Activated CD8-positive, alpha-beta T cell treated with anti-CD3 and anti-CD28 coated beads for 36 hours (primary cell): ENCODE results near the gene MLKL. TPM values are rescaled to one million over a fixed set of nuclear protein-coding genes. Genes with fewer than 3 reads are reported as not detected.
"Not testable (repeated sequence)": the region's sequence is repeated elsewhere in the genome, so short reads cannot be mapped to it uniquely, and the experiment has no call there.

ENCODE experiments used
- ATAC-seq: fragments of 200-7000 bp; cut with Tn5 transposase; one replicate; pipeline ENCODE4 v1.10.0; 2021; ENCODE audit warnings: mild to moderate bottlenecking, moderate library complexity
- CTCF ChIA-PET: fragments of 350-600 bp; sonication (Branson Sonifier 250); formaldehyde crosslinking; loops from one replicate; lab custom pipeline; 2021; ENCODE audit warnings: antibody characterized with exemption; lab: Charles Lee
- POLR2A ChIA-PET: fragments of 350-600 bp; sonication (Branson Sonifier 250); formaldehyde crosslinking; loops from one replicate; lab custom pipeline; 2021; ENCODE audit warnings: antibody characterized with exemption; lab: Charles Lee
- DNase-seq: peaks from one replicate; pipeline ENCODE4 v3.0.0-alpha.2; 2020
- H3K27ac Mint-ChIP-seq: one replicate; pipeline ENCODE4 v1.8.0; 2021; ENCODE audit warnings: mild to moderate bottlenecking, mixed read lengths
- H3K27me3 Mint-ChIP-seq: one replicate; pipeline ENCODE4 v1.8.0; 2021; ENCODE audit warnings: mixed read lengths
- H3K36me3 Mint-ChIP-seq: one replicate; pipeline ENCODE4 v1.8.0; 2021; ENCODE audit warnings: low read depth, mixed read lengths
- H3K4me1 Mint-ChIP-seq: one replicate; pipeline ENCODE4 v1.8.0; 2021; ENCODE audit warnings: low read depth, mixed read lengths
- H3K4me3 Mint-ChIP-seq: one replicate; pipeline ENCODE4 v1.8.0; 2021; ENCODE audit warnings: mild to moderate bottlenecking, moderate library complexity, mixed read lengths
- H3K9me3 Mint-ChIP-seq: one replicate; pipeline ENCODE4 v1.8.0; 2021; ENCODE audit warnings: mixed read lengths
- CTCF ChIP-seq: fragments of 200-600 bp; IDR thresholded peaks from one replicate; pipeline ENCODE4 v1.8.0; 2022; ENCODE audit warnings: antibody characterized with exemption, mild to moderate bottlenecking
- intact Hi-C: fragments of 100-400 bp; cut with micrococcal nuclease; formaldehyde crosslinking; loops from one replicate; pipeline ENCODE4 v1.10.0; 2022
- total RNA-seq, 2 experiments: library from RNA; stranded (reverse); gene quantifications; one replicate each; pipeline ENCODE4 v1.2.3, GENCODE V29; 2021

The MLKL gene
- total RNA-seq, 2 experiments from 2014 or later, result 18.5 to 18.8 TPM

- ChIA-PET CTCF (no interaction called here), POLR2A (interaction anchor here (0.5 to 1.5 kb wide), 6 partner anchors 9 to 765 kb away, joined by 3 to 9 read pairs (median 3); partner anchors contain the start of genes MLKL and RFWD3)
- intact Hi-C loops, result no loop called here
- ATAC-seq (no peak), DNase-seq (no peak)
- Mint-ChIP-seq H3K4me3 (no peak overlapping the region), H3K36me3 (peaks cover 78% of the 10 kb centered on the region), H3K27ac (no peak overlapping the region), H3K9me3 (no peaks in the 10 kb centered on the region), H3K27me3 (no peaks in the 10 kb centered on the region), H3K4me1 (peaks cover 82% of the 10 kb centered on the region)
- no peak for TF ChIP-seq CTCF
These were observed 41.6 kb downstream of the MLKL start for GRCh38 chr16:74659041-74659440.

GRCh38 chr16:74657870-74658642, 42.6 kb downstream of the MLKL start:
- Mint-ChIP-seq H3K4me1 (peaks cover 77% of the 10 kb centered on the region), H3K27ac (peak overlapping the region; percentile 61), H3K9me3 (no peaks in the 10 kb centered on the region), H3K36me3 (peaks cover 72% of the 10 kb centered on the region), H3K27me3 (no peaks in the 10 kb centered on the region), H3K4me3 (no peak overlapping the region)
- ATAC-seq (no peak), DNase-seq (no peak)
- intact Hi-C loops, result no loop called here
- POLR2A ChIA-PET, result interaction anchor here (0.8 to 8.2 kb wide), 6 partner anchors 8 to 22 kb away, joined by 3 to 55 read pairs (median 3); partner anchors contain the start of gene RFWD3
- TF ChIP-seq CTCF, result no peak
- CTCF ChIA-PET, result no interaction called here

GRCh38 chr16:74654536-74655050, 46.1 kb downstream of the MLKL start:
- intact Hi-C loops, result no loop called here

GRCh38 chr16:74652883-74653282, 47.8 kb downstream of the MLKL start:
- H3K4me3 Mint-ChIP-seq, intact Hi-C loops, ATAC-seq, H3K27ac Mint-ChIP-seq, DNase-seq, H3K27me3 Mint-ChIP-seq, H3K9me3 Mint-ChIP-seq: not testable (repeated sequence)
- H3K4me1 Mint-ChIP-seq, result peaks cover 40% of the 10 kb centered on the region
- POLR2A ChIA-PET, result interaction anchor here (0.8 to 8.2 kb wide), 3 partner anchors 13 to 49 kb away, joined by 4 to 55 read pairs (median 4); partner anchors contain the start of genes GLG1 and RFWD3
- CTCF ChIA-PET, result interaction anchor here (3.4 kb wide), 1 partner anchor 23 kb away, joined by 20 read pairs; no protein-coding TSS in a partner anchor
- H3K36me3 Mint-ChIP-seq, result peaks cover 55% of the 10 kb centered on the region

More at GRCh38 chr16:74654536-74655050, 46.1 kb downstream of the MLKL start:
- Mint-ChIP-seq H3K4me1 (peaks cover 55% of the 10 kb centered on the region), H3K9me3 (no peaks in the 10 kb centered on the region), H3K27me3 (no peaks in the 10 kb centered on the region), H3K4me3 (no peak overlapping the region), H3K27ac (peak overlapping the region; percentile 4), H3K36me3 (peaks cover 60% of the 10 kb centered on the region)
- ChIA-PET POLR2A (interaction anchor here (0.7 to 8.2 kb wide), 3 partner anchors 10 to 27 kb away, joined by 4 to 55 read pairs (median 5); partner anchors contain the start of gene RFWD3), CTCF (no interaction called here)
- DNase-seq (no peak), ATAC-seq (no peak)
- TF ChIP-seq CTCF, result no peak

- intact Hi-C loops, result no loop called here
- DNase-seq, result no peak
- TF ChIP-seq CTCF, result no peak
- H3K9me3 Mint-ChIP-seq, result no peaks in the 10 kb centered on the region
- no peak overlapping the region for H3K27ac Mint-ChIP-seq
- CTCF ChIA-PET, result interaction anchor here (1.1 to 3.4 kb wide), 10 partner anchors 11 to 203 kb away, joined by 3 to 20 read pairs (median 5); partner anchors contain the start of genes GLG1 and RFWD3
- H3K4me1 Mint-ChIP-seq, result peaks cover 37% of the 10 kb centered on the region
- H3K36me3 Mint-ChIP-seq, result peaks cover 53% of the 10 kb centered on the region
- POLR2A ChIA-PET, result interaction anchor here (0.8 to 8.2 kb wide), 5 partner anchors 9 to 49 kb away, joined by 4 to 55 read pairs (median 4); partner anchors contain the start of genes GLG1 and RFWD3
- H3K4me3 Mint-ChIP-seq, result no peak overlapping the region
- ATAC-seq, result no peak
- H3K27me3 Mint-ChIP-seq, result no peaks in the 10 kb centered on the region
These were observed 48.4 kb downstream of the MLKL start for GRCh38 chr16:74652249-74652648.
